ENCODE measurements around the gene RIOK3. TPM values are rescaled to one million over a fixed set of nuclear protein-coding genes. Genes with fewer than 3 reads are reported as not detected.

RIOK3 gene
- total and polyA plus RNA-seq, 2 of the 4 experiments (the other 2 are of a cell fraction), result 21.5 to 38.9 TPM

DNA sequence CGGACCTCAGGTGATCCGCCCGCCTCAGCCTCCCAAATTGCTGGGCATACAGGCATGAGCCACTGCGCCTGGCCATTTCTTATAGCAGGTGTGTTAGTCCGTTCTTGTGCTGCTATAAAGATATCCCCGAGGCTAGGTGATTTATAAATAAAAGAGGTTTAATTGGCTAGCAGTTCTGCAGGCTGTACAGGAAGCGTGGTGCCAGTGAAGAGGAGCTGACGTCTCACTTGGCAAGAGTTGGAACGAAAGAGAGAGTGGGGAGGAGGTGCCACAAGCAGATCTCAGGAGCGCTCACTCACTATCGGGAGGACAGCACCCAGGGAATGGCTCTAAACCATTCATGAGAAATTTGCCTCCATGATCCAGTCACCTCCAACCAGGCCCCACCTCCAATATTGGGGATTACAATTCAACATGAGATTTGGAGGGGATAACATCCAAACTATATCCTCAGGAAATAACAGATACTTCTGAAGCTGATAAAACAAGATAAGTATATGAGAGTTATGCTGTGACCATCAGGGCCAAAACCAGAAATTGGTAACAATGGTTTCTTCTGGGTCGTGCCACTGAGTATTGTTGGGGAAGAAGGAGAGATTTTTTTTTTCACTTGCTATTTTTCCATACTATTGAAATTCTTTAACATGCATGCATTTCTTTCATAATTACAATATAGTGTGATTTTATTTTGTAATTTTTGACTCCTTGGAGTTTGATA lies 42.8 kb downstream of the RIOK3 start:
- no peak overlapping the region for H4K8ac ChIP-seq (ENCODE audit: low read depth in 2 of 2, low read length in 2 of 2)
- H2BK120ac ChIP-seq (ENCODE audit: low read depth, low read length), result no peak overlapping the region
- no peak overlapping the region for H3K9ac ChIP-seq (ENCODE audit: low read depth, low read length)
- intact Hi-C loops (cut with micrococcal nuclease), result loop anchor here (5.0 kb wide), 1 partner anchor 206 kb away; no protein-coding TSS in a partner anchor
- H2BK5ac ChIP-seq (ENCODE audit: low read depth, low read length, poor library complexity, severe bottlenecking), result no peak overlapping the region
- H3K9me1 ChIP-seq (ENCODE audit: insufficient read depth, low read length), result peaks cover 8% of the 10 kb centered on the region
- no peak overlapping the region for H3K4ac ChIP-seq (ENCODE audit: low read depth, low read length)
- H3K27ac ChIP-seq (ENCODE audit: insufficient read depth, low read length), result no peak overlapping the region
- no peaks in the 10 kb centered on the region for H3K9me3 ChIP-seq (ENCODE audit: control insufficient read depth, insufficient read depth, low read length)
- no peak overlapping the region for H4K91ac ChIP-seq (ENCODE audit: insufficient read depth, low read depth, low read length)
- in situ Hi-C loops (cut with MboI; ENCODE audit: low sequenced_read_pairs), result no loop called here
- H2AK5ac ChIP-seq (ENCODE audit: low read depth, low read length), result no peak overlapping the region
- 34% methylated on average over 5 of the region's 12 CpGs; no CpG with 5 or more reads in 1 of the 2 experiments for WGBS, 2 experiments (ENCODE audit: extremely low coverage in 2 of 2, insufficient read length in 1 of 2)
- H2BK15ac ChIP-seq (ENCODE audit: low read depth, low read length), result no peak overlapping the region
- H3K14ac ChIP-seq (replicated peaks; ENCODE audit: low read depth, low read length), result no peak overlapping the region
- no TSS peak for BruUV-seq (replicated peaks)
- no peaks in the 10 kb centered on the region for H3K36me3 ChIP-seq (ENCODE audit: control insufficient read depth, insufficient read depth, low read length)
- CTCF ChIA-PET, result no interaction called here
- H3K18ac ChIP-seq (ENCODE audit: low read depth, low read length), result no peak overlapping the region
- peaks cover 0 to 6% of the 10 kb centered on the region in 2 experiments; a peak in 1 of 4 replicates for H3K79me1 ChIP-seq (ENCODE audit: low read depth in 1 of 2, low read length in 2 of 2)
- H3K27me3 ChIP-seq (ENCODE audit: control insufficient read depth, insufficient read depth, low read length), result no peaks in the 10 kb centered on the region
- H3K4me1 ChIP-seq (ENCODE audit: control insufficient read depth, insufficient read depth, low read length), result peaks cover 8% of the 10 kb centered on the region
- H3K56ac ChIP-seq (ENCODE audit: extremely low read depth, insufficient read depth, low read length), result no peak overlapping the region
- TF ChIP-seq MAFK (IDR thresholded peaks at IDR 0.05; ENCODE audit: low read depth, low read length), result no peak
- TF ChIP-seq RAD21 (IDR thresholded peaks at IDR 0.05; ENCODE audit: low read length), result no peak
- no peak for TF ChIP-seq CHD1 (IDR thresholded peaks at IDR 0.05; ENCODE audit: low read depth, low read length)
- TF ChIP-seq POLR2A (IDR thresholded peaks at IDR 0.05; ENCODE audit: low read depth, low read length), result no peak
- TF ChIP-seq, protein P1, sequence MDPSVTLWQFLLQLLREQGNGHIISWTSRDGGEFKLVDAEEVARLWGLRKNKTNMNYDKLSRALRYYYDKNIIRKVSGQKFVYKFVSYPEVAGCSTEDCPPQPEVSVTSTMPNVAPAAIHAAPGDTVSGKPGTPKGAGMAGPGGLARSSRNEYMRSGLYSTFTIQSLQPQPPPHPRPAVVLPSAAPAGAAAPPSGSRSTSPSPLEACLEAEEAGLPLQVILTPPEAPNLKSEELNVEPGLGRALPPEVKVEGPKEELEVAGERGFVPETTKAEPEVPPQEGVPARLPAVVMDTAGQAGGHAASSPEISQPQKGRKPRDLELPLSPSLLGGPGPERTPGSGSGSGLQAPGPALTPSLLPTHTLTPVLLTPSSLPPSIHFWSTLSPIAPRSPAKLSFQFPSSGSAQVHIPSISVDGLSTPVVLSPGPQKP (IDR thresholded peaks at IDR 0.05; ENCODE audit: borderline replicate concordance, low read depth, low read length), result no peak
- no peak for TF ChIP-seq RFX5 (IDR thresholded peaks at IDR 0.05; ENCODE audit: low read depth, low read length)
- no peak for TF ChIP-seq CEBPB (IDR thresholded peaks at IDR 0.05; ENCODE audit: low read depth, low read length)
- TF ChIP-seq FOS (IDR thresholded peaks at IDR 0.05; ENCODE audit: low read depth, low read length), result no peak
- TF ChIP-seq, protein P2, sequence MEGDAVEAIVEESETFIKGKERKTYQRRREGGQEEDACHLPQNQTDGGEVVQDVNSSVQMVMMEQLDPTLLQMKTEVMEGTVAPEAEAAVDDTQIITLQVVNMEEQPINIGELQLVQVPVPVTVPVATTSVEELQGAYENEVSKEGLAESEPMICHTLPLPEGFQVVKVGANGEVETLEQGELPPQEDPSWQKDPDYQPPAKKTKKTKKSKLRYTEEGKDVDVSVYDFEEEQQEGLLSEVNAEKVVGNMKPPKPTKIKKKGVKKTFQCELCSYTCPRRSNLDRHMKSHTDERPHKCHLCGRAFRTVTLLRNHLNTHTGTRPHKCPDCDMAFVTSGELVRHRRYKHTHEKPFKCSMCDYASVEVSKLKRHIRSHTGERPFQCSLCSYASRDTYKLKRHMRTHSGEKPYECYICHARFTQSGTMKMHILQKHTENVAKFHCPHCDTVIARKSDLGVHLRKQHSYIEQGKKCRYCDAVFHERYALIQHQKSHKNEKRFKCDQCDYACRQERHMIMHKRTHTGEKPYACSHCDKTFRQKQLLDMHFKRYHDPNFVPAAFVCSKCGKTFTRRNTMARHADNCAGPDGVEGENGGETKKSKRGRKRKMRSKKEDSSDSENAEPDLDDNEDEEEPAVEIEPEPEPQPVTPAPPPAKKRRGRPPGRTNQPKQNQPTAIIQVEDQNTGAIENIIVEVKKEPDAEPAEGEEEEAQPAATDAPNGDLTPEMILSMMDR (conservative IDR thresholded peaks at IDR 0.05; ENCODE audit: low read depth, low read length), result no peak
- TF ChIP-seq SMC3 (IDR thresholded peaks at IDR 0.05; ENCODE audit: low read depth, low read length), result no peak
- no peak for TF ChIP-seq MXI1 (IDR thresholded peaks at IDR 0.05; ENCODE audit: borderline replicate concordance, low read depth, low read length)
- no peak for TF ChIP-seq NFE2L2 (IDR thresholded peaks at IDR 0.05; ENCODE audit: low read depth, low read length)
- ATAC-seq (ENCODE audit: low read depth), result no peak
- POLR2A ChIA-PET (ENCODE audit: unreplicated experiment), result no interaction called here
- H2AK9ac ChIP-seq (replicated peaks; ENCODE audit: low read depth, low read length, poor library complexity), result no peak overlapping the region
- DNase-seq, result no peak
- H3K4me3 ChIP-seq (ENCODE audit: insufficient read depth, low read depth, low read length), result no peak overlapping the region
- H2AFZ ChIP-seq (replicated peaks; ENCODE audit: low read length, poor library complexity), result peak overlapping the region; percentile 58
- no peak overlapping the region for H3K4me2 ChIP-seq (ENCODE audit: low read depth, low read length)
- dilution Hi-C loops (cut with HindIII; ENCODE audit: low sequenced_read_pairs, unreplicated experiment), result no loop called here
- H3K23ac ChIP-seq (ENCODE audit: low read depth, low read length), result no peak overlapping the region
- H4K5ac ChIP-seq (ENCODE audit: low read depth, low read length), result no peak overlapping the region
- no peaks in the 10 kb centered on the region for H4K20me1 ChIP-seq (ENCODE audit: insufficient read depth, low read length)
- H2BK20ac ChIP-seq (ENCODE audit: low read depth, low read length), result no peak overlapping the region
